SK-N-SH treated with all-trans-retinoic acid at 6 μM for 48 hours (cell line): Measurements from ENCODE around the gene CBFA2T3.

Experiments
- ATAC-seq: fragments of 200-7000 bp; cut with Tn5 transposase; 3 replicates; pipeline ENCODE4 v1.9.1; 2020; ENCODE audit warnings: mild to moderate bottlenecking, moderate library complexity
- CSDC2 ChIP-seq: fragments of 250-450 bp; sonication (Bioruptor Pico); IDR thresholded peaks from 2 replicates; pipeline ENCODE4 v1.5.0; 2020; ENCODE audit warnings: mild to moderate bottlenecking, moderate library complexity
- ESRRG ChIP-seq: fragments of 250-450 bp; sonication (Bioruptor Pico); IDR thresholded peaks from 2 replicates; pipeline ENCODE4 v1.6.1; 2021; ENCODE audit warnings: mild to moderate bottlenecking
- GLIS3 ChIP-seq: fragments of 250-450 bp; sonication (Bioruptor Pico); IDR thresholded peaks from 2 replicates; pipeline ENCODE4 v1.5.0; 2020; ENCODE audit warnings: mild to moderate bottlenecking, moderate library complexity
- ISL1 ChIP-seq: fragments of 250-450 bp; sonication (Bioruptor Pico); IDR thresholded peaks from 2 replicates; pipeline ENCODE4 v2.1.2; 2022; ENCODE audit warnings: mild to moderate bottlenecking, moderate library complexity
- PPARA ChIP-seq: fragments of 250-450 bp; sonication (Bioruptor Pico); IDR thresholded peaks from 2 replicates; pipeline ENCODE4 v1.5.0; 2020; ENCODE audit warnings: mild to moderate bottlenecking, borderline replicate concordance
- RARB ChIP-seq: fragments of 250-450 bp; sonication (Bioruptor Pico); IDR thresholded peaks from 2 replicates; pipeline ENCODE4 v1.8.0; 2021; ENCODE audit warnings: mild to moderate bottlenecking, moderate library complexity
- SNAI2 ChIP-seq: fragments of 250-450 bp; sonication (Bioruptor Pico); IDR thresholded peaks from 2 replicates; pipeline ENCODE4 v1.5.0; 2020; ENCODE audit warnings: mild to moderate bottlenecking, moderate library complexity
- TOX ChIP-seq: fragments of 250-450 bp; sonication (Bioruptor Pico); IDR thresholded peaks from 2 replicates; pipeline ENCODE4 v1.8.0; 2021; ENCODE audit warnings: mild to moderate bottlenecking, moderate library complexity, borderline replicate concordance
- ZC3H10 ChIP-seq: fragments of 250-450 bp; sonication (Bioruptor Pico); IDR thresholded peaks from 2 replicates; pipeline ENCODE4 v1.5.1; 2021; ENCODE audit warnings: mild to moderate bottlenecking, moderate library complexity
- ZFP3 ChIP-seq: fragments of 250-450 bp; sonication (Bioruptor Pico); IDR thresholded peaks from 2 replicates; pipeline ENCODE4 v1.5.0; 2020; ENCODE audit warnings: mild to moderate bottlenecking, moderate library complexity
- ZFP30 ChIP-seq: fragments of 450-650 bp; formaldehyde crosslinking; IDR thresholded peaks from 2 replicates; pipeline ENCODE4 v1.5.0; 2022; ENCODE audit warnings: mild to moderate bottlenecking, moderate library complexity
- ZNF565 ChIP-seq: fragments of 450-650 bp; formaldehyde crosslinking; conservative IDR thresholded peaks from 2 replicates; pipeline ENCODE4 v1.5.0; 2020; ENCODE audit warnings: low read depth, mild to moderate bottlenecking, moderate library complexity
- ZNF70 ChIP-seq: fragments of 450-650 bp; formaldehyde crosslinking; IDR thresholded peaks from 2 replicates; pipeline ENCODE4 v1.5.0; 2020; ENCODE audit warnings: mild to moderate bottlenecking, moderate library complexity
- ZNF8 ChIP-seq: fragments of 450-650 bp; formaldehyde crosslinking; IDR thresholded peaks from 2 replicates; pipeline ENCODE4 v1.5.0; 2020; ENCODE audit warnings: mild to moderate bottlenecking, moderate library complexity
- TF ChIP-seq, protein P1 (sequence below): fragments of 250-450 bp; sonication (Bioruptor Pico); IDR thresholded peaks from 2 replicates; pipeline ENCODE4 v1.8.0; 2021; ENCODE audit warnings: low read depth, mild to moderate bottlenecking, moderate library complexity, borderline replicate concordance
- TF ChIP-seq, protein P2 (sequence below): fragments of 250-450 bp; sonication (Bioruptor Pico); IDR thresholded peaks from 2 replicates; pipeline ENCODE4 v1.5.1; 2020; ENCODE audit warnings: low read depth, mild to moderate bottlenecking, moderate library complexity
- TF ChIP-seq, protein P3 (sequence below): fragments of 250-450 bp; sonication (Bioruptor Pico); IDR thresholded peaks from 2 replicates; pipeline ENCODE4 v1.8.0; 2020; ENCODE audit warnings: mild to moderate bottlenecking, moderate library complexity, borderline replicate concordance
- TF ChIP-seq, protein P4 (sequence below): fragments of 250-450 bp; sonication (Bioruptor Pico); IDR thresholded peaks from 2 replicates; pipeline ENCODE4 v1.5.0; 2020; ENCODE audit warnings: mild to moderate bottlenecking, moderate library complexity

CBFA2T3 gene

DNA sequence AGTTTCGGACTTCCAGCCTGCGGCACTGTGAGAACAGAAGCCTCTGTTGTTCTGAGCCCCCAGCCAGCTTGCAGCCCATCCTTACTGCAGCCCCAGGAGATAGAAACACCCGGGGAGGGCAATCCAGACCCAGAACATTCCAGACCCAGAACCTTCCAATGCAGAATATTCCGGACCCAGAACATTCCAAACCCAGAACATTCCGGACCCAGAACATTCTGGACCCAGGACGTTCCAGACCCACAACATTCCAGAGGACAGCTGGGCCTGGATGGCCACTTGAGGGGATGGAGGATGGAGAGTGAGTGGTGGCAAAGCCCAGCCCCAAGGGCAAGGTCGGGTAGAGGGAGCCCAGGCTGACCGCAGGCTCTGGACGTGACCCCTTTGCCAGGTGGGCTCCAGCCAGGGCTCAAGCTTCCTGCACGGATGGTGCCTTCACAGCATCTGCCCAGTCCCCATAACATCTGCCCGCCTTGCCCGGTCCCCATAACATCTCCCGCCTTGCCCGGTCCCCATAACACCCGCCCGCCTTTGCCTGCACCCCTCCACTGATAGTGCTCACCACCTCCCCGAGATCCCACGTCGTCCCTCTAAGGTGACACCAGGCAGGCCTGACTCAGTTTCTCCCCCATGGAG, 3.5 kb downstream of the CBFA2T3 start:
- no peak for ATAC-seq
- no peak for TF ChIP-seq GLIS3 (CRISPR knock-in tag)
- TF ChIP-seq, protein P1, sequence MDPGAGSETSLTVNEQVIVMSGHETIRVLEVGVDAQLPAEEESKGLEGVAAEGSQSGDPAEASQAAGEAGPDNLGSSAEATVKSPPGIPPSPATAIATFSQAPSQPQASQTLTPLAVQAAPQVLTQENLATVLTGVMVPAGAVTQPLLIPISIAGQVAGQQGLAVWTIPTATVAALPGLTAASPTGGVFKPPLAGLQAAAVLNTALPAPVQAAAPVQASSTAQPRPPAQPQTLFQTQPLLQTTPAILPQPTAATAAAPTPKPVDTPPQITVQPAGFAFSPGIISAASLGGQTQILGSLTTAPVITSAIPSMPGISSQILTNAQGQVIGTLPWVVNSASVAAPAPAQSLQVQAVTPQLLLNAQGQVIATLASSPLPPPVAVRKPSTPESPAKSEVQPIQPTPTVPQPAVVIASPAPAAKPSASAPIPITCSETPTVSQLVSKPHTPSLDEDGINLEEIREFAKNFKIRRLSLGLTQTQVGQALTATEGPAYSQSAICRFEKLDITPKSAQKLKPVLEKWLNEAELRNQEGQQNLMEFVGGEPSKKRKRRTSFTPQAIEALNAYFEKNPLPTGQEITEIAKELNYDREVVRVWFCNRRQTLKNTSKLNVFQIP (CRISPR knock-in tag), result no peak
- no peak for TF ChIP-seq ZFP3 (CRISPR knock-in tag)
- TF ChIP-seq, protein P2, sequence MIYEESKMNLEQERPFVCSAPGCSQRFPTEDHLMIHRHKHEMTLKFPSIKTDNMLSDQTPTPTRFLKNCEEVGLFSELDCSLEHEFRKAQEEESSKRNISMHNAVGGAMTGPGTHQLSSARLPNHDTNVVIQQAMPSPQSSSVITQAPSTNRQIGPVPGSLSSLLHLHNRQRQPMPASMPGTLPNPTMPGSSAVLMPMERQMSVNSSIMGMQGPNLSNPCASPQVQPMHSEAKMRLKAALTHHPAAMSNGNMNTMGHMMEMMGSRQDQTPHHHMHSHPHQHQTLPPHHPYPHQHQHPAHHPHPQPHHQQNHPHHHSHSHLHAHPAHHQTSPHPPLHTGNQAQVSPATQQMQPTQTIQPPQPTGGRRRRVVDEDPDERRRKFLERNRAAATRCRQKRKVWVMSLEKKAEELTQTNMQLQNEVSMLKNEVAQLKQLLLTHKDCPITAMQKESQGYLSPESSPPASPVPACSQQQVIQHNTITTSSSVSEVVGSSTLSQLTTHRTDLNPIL (CRISPR knock-in tag), result no peak
- no peak for TF ChIP-seq ESRRG (CRISPR knock-in tag)
- no peak for TF ChIP-seq CSDC2 (CRISPR knock-in tag)
- no peak for TF ChIP-seq RARB (CRISPR knock-in tag)
- TF ChIP-seq TOX (CRISPR knock-in tag), result no peak
- no peak for TF ChIP-seq ISL1 (CRISPR knock-in tag)
- TF ChIP-seq PPARA (CRISPR knock-in tag), result no peak
- no peak for TF ChIP-seq ZNF70 (CRISPR knock-in tag)
- TF ChIP-seq SNAI2 (CRISPR knock-in tag), result no peak
- TF ChIP-seq ZFP30 (CRISPR knock-in tag), result no peak
- TF ChIP-seq ZNF565 (CRISPR knock-in tag), result no peak
- TF ChIP-seq, protein P3, sequence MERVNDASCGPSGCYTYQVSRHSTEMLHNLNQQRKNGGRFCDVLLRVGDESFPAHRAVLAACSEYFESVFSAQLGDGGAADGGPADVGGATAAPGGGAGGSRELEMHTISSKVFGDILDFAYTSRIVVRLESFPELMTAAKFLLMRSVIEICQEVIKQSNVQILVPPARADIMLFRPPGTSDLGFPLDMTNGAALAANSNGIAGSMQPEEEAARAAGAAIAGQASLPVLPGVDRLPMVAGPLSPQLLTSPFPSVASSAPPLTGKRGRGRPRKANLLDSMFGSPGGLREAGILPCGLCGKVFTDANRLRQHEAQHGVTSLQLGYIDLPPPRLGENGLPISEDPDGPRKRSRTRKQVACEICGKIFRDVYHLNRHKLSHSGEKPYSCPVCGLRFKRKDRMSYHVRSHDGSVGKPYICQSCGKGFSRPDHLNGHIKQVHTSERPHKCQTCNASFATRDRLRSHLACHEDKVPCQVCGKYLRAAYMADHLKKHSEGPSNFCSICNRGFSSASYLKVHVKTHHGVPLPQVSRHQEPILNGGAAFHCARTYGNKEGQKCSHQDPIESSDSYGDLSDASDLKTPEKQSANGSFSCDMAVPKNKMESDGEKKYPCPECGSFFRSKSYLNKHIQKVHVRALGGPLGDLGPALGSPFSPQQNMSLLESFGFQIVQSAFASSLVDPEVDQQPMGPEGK (CRISPR knock-in tag), result no peak
- TF ChIP-seq, all 23 proteins: peak for 0

DNA sequence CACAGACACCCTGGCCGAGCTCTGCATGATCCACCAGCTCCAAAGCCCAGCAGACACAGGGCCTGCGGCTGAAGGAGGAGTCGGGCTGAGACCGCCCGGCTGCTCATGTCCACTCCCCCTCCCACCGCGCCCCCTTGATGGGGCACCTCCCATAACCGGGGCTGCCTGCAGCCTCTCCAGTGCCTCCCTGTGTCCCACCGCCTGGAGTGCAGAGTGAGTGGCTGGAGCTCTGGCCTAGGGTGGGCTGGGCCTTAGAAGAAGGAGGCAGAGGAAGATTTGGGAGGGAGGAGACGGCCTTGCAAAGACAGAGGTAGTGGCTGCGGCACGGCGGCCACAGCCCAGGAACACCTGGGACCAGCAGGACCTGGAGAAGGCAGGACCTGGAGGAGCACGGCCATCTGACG, 4.0 kb downstream of the CBFA2T3 start:
- TF ChIP-seq TOX (CRISPR knock-in tag), result no peak
- TF ChIP-seq ZC3H10 (CRISPR knock-in tag), result no peak
- TF ChIP-seq, protein P4, sequence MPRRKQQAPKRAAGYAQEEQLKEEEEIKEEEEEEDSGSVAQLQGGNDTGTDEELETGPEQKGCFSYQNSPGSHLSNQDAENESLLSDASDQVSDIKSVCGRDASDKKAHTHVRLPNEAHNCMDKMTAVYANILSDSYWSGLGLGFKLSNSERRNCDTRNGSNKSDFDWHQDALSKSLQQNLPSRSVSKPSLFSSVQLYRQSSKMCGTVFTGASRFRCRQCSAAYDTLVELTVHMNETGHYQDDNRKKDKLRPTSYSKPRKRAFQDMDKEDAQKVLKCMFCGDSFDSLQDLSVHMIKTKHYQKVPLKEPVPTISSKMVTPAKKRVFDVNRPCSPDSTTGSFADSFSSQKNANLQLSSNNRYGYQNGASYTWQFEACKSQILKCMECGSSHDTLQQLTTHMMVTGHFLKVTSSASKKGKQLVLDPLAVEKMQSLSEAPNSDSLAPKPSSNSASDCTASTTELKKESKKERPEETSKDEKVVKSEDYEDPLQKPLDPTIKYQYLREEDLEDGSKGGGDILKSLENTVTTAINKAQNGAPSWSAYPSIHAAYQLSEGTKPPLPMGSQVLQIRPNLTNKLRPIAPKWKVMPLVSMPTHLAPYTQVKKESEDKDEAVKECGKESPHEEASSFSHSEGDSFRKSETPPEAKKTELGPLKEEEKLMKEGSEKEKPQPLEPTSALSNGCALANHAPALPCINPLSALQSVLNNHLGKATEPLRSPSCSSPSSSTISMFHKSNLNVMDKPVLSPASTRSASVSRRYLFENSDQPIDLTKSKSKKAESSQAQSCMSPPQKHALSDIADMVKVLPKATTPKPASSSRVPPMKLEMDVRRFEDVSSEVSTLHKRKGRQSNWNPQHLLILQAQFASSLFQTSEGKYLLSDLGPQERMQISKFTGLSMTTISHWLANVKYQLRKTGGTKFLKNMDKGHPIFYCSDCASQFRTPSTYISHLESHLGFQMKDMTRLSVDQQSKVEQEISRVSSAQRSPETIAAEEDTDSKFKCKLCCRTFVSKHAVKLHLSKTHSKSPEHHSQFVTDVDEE, result no peak
- TF ChIP-seq GLIS3 (CRISPR knock-in tag), result no peak
- ATAC-seq, result no peak

DNA sequence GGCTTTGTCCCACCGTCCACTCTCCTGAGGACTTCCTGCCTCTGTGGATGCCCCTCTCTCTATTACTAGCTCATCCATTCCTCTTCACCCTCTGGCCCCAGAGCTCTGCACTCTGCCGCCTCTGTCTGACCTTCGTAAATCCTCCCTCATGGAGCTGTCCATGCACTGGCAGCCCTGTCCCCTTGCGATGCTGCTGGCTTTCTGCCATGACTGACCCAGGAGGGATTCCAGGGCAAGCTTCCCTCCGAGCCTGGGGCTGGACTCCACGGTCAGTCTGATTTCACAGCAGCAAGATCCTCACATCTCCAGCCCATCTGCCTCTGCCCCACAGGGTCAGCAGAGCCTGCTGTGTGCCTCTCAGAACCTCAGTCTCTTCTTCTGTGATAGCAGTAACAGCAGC, 4.7 kb downstream of the CBFA2T3 start:
- TF ChIP-seq RARB (CRISPR knock-in tag) (no peak), ZNF8 (no peak), ZNF70 (CRISPR knock-in tag) (no peak), SNAI2 (CRISPR knock-in tag) (no peak), PPARA (CRISPR knock-in tag) (no peak)
- TF ChIP-seq, protein P2 (CRISPR knock-in tag), result no peak
- no peak for ATAC-seq
